Peyer's patch (tissue), 4 donors: ENCODE measurements around the gene MAOB. TPM values are rescaled to one million over a fixed set of nuclear protein-coding genes. Genes with fewer than 3 reads are reported as not detected.
A peak's percentile ranks its signal among the peaks of the same experiment; 100 is the strongest.

Experiments used
- DNase-seq, 3 donors: peaks; one replicate each; pipeline ENCODE4 v3.0.0-alpha.2; 2017 to 2019
- H3K27ac ChIP-seq, 4 donors: fragments of 200-600 bp; sonication (generic); one replicate each; pipeline ENCODE4 v1.5.1; 2016 to 2019
- H3K27me3 ChIP-seq, 2 donors: fragments of 200-600 bp; sonication (generic); one replicate each; pipeline ENCODE4 v1.5.1; 2019
- H3K36me3 ChIP-seq, 3 donors: fragments of 200-600 bp; sonication (generic); one replicate each; pipeline ENCODE4 v1.5.1; 2016 to 2019
- H3K4me1 ChIP-seq, 4 donors: fragments of 200-600 bp; sonication (generic); one replicate each; pipeline ENCODE4 v1.5.1; 2016 to 2019
- H3K4me3 ChIP-seq, 4 donors: fragments of 200-600 bp; sonication (generic); 1 replicate in 3 of 4; 2 replicates in 1 of 4; pipeline ENCODE4 v1.5.1; 2016 to 2019; ENCODE audit warnings: mild to moderate bottlenecking in 1 of 4
- H3K9me3 ChIP-seq, 4 donors: fragments of 200-600 bp; sonication (generic); one replicate each; pipeline ENCODE4 v1.5.1; 2016 to 2019; ENCODE audit warnings: mild to moderate bottlenecking in 1 of 4
- CTCF ChIP-seq, 6 experiments: fragments of 450-650 bp in 4 of 6; fragments of 200-600 bp in 2 of 6; sonication (generic) in 1 of 6; IDR thresholded peaks; one replicate each; pipeline ENCODE4 v1.5.1; 2017 to 2019; ENCODE audit warnings: antibody characterized with exemption in 6 of 6, mild to moderate bottlenecking in 3 of 6, moderate library complexity in 1 of 6
- POLR2A ChIP-seq, 2 donors: fragments of 450-650 bp; IDR thresholded peaks; one replicate each; pipeline ENCODE4 v1.5.1; 2017; ENCODE audit warnings: antibody characterized with exemption in 2 of 2, mild to moderate bottlenecking in 2 of 2, moderate library complexity in 2 of 2
- total RNA-seq, 4 donors: library from RNA; depleted of rRNA; stranded (reverse); fragments of >200 nt; gene quantifications; one replicate each; pipeline ENCODE4 v1.1.0, GENCODE V29; 2016

The MAOB gene
- total RNA-seq, 4 donors from 2014 or later = 13.2 to 81.8 (median 64.2) TPM

- TF ChIP-seq POLR2A (IDR thresholded peaks at IDR 0.05) = no peak
- TF ChIP-seq CTCF (IDR thresholded peaks at IDR 0.05) = no peak
- no peaks in the 10 kb centered on the region for H3K27me3 ChIP-seq
- peak overlapping the region in 1 of 4 donors; percentile 43 for H3K27ac ChIP-seq
- DNase-seq = no peak
- H3K4me1 ChIP-seq = no peaks in the 10 kb centered on the region
- peaks cover 0 to 11% (median 0%) of the 10 kb centered on the region in 3 donors for H3K36me3 ChIP-seq
- no peak overlapping the region for H3K4me3 ChIP-seq
- H3K9me3 ChIP-seq = no peaks in the 10 kb centered on the region
These were observed 165.6 kb downstream of the MAOB start for GRCh38 chrX:43716696-43717095.

Other genes with a start within 250 kb of the MAOB start
- 100 to 1,000 TPM; 171 to 883 (median 688) TPM for gene MAOA, start 226.2 kb downstream of the MAOB start, total RNA-seq
- gene NDP, start 90.9 kb upstream of the MAOB start, total RNA-seq = 1 to 10 TPM in 1 of 4 donors, not detected in 3; 4.7 TPM